ENCODE data around the gene GRM4. TPM values are rescaled to one million over a fixed set of nuclear protein-coding genes. Genes with fewer than 3 reads are reported as not detected.

Gene GRM4
- total RNA-seq, 1 donor = not detected

DNA sequence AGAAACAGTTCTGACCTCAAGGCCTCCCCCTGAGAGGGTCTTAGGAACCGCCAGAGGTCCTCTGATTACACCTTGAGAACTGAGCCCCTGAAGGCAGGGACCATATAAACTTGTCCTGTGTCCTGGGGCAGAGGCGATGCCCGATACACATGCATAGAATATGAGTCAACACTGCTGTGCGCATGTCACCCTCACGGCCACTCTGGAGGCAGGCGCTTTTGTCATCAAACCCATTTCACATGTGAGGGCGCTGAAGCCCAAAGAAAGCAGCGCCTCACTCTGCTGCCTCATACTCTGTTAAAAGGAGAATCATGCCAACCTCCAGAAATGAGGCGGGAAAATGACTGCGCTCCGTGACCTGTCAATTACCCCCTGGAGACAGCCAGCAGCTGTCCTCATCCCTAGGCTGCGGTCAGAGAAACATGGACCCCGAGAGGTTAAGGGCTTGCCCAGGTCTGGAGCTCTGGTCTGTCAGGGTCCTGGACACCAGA, 158.3 kb downstream of the GRM4 start:
- no peak overlapping the region for H3K4me3 ChIP-seq (ENCODE audit: low read depth, low read length)
- no peak for TF ChIP-seq CTCF (IDR thresholded peaks at IDR 0.05; ENCODE audit: insufficient read depth, low read length)
- DNase-seq (ENCODE audit: low read depth) = no peak

DNA sequence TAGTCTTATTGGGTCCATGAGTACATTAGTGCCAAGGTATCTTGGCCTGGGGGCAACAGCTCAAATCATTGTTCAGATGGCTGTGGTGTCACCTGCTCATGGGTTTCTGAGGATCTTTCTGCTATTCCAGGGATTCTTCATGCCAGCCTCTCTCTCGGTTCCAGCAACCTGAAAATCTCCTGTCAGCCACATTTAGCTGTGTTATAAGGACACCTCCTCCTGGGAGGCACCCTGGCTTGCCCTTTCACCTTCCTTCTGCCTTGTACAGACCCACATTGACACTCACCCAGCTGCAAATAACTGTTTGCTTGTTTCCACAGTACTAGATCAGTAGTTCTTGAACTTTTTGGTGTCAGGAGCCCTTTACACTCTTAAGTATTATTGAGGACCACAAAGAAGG, 159.9 kb downstream of the GRM4 start:
- no peak for TF ChIP-seq CTCF (IDR thresholded peaks at IDR 0.05; ENCODE audit: insufficient read depth, low read length)
- no peak for DNase-seq (ENCODE audit: low read depth)
- H3K4me3 ChIP-seq (ENCODE audit: low read depth, low read length) = no peak overlapping the region

DNA sequence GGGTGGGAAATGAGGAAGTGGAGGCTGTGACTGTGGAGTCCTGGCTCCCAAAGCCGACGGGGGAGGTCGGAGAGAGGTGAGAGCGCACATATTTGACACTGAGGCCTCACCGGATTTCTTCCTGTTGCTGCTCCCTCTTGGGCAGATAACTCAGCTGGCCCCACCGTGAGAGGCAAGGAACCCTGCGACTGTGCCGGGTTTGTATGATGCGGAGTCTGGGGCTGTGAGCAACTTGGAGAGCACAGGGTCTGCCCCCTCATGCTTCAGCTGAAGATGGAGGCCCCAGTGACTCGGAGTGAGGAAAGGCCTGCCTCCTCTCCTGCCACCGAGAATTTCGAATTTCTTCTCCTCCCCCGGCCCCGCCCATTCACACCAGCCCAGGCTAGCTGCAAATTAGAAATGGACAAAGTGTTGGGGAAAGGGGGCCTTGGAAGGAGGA, 160.6 kb downstream of the GRM4 start:
- no peak for TF ChIP-seq CTCF (IDR thresholded peaks at IDR 0.05; ENCODE audit: insufficient read depth, low read length)
- H3K4me3 ChIP-seq (ENCODE audit: low read depth, low read length) = no peak overlapping the region
- DNase-seq (ENCODE audit: low read depth) = no peak

DNA sequence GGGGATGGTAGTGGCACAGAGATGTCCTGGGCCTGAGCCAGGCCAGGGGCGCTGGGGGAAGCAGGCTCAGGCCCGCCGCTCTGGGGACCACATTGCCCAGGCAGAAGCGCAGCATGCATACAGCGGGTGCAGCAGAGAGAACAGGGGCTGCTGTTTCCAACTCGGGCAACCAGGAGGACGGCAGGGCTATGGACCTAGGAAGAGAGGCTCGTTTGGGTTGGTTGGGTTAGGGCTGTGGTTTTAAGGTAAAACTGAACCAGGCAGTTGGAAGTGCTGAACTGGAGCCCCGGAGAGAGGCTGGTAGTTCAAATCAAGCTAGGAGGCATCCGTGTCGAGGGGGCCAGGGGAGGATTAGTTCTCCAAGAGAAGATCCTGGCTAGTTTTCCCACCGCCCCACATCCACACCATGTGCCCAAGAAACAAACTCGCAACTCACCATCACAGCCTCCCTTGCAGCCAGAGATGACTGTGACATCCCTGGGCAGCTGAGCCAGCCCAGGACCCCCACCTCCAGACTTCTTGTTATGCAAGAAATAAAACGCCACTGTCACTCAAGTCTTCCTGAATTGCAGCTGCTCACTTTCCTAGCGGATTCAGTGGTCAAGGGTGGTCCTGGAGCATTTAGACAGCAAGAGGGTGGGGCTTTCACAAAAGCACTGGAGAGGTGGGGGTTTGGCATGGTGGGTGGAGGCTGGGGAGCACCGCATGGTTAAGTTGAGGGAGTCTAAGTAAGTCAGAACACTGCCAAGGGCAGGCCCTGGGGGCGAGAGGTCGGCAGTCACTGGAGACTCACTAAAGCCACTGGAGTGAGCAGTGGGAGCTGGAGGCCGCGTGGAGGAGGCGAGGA, 161.2 kb downstream of the GRM4 start:
- DNase-seq (ENCODE audit: low read depth) = no peak
- no peak for TF ChIP-seq CTCF (IDR thresholded peaks at IDR 0.05; ENCODE audit: insufficient read depth, low read length)

DNA sequence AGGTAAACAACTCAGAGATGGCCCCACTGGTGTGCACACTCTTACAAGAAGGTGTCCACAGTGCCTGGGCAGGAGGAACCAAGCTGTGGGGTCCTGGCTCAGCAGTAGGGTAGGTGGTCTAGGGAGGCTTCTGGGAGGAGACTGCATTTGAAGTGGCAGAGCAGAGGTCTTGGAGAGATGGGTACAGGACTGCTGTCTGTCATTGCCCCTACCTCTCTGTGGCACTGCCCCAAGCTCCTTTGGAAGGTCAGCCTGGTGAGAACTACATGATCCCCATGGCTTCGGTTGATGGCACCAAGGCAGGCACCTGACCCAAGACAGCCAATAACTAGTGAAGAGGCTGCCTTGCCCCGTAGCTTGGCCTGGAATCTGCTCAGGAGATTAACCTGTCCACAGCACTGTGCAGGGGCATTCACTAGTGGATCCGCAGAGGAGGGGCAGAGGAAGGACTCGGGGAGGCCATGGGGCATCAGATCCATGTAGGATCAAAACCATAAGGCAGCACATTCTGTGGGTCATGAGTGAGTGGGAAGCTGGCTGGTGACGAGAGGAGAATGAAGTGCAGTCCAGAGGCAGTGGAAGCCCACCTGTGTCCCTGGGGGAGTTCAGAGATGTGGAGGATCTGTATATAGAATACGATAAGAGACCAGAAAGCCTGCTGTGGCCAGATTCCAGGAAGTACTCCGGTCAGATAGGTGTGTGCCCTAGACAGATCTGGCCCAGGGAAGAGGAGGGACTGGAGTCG, 162.0 kb downstream of the GRM4 start:
- no peak overlapping the region for H3K4me3 ChIP-seq (ENCODE audit: low read depth, low read length)
- no peak for DNase-seq (ENCODE audit: low read depth)
- TF ChIP-seq CTCF (IDR thresholded peaks at IDR 0.05; ENCODE audit: insufficient read depth, low read length) = no peak

More for the DNA sequence above, 161.2 kb downstream of the GRM4 start:
- H3K4me3 ChIP-seq (ENCODE audit: low read depth, low read length) = no peak overlapping the region

- no peak for TF ChIP-seq CTCF (IDR thresholded peaks at IDR 0.05; ENCODE audit: insufficient read depth, low read length)
- no peak overlapping the region for H3K4me3 ChIP-seq (ENCODE audit: low read depth, low read length)
- no peak for DNase-seq (ENCODE audit: low read depth)
Observed at GRCh38 chr6:33983109-33983716, 162.7 kb downstream of the GRM4 start.

Data from fibroblast of the aortic adventitia (primary cell).